GM03348 (cell line): ENCODE data around the gene EGFR.

Source experiments
- DNase-seq: peaks from one replicate; pipeline ENCODE4 v3.0.0; 2012; ENCODE audit warnings: low spot score

EGFR gene

GRCh38 chr7:55250313-55250712 lies 231.5 kb downstream of the EGFR start:
- DNase-seq = peak; percentile 37

- DNase-seq = no peak
Observed at GRCh38 chr7:55251313-55251712, 232.5 kb downstream of the EGFR start.

DNA sequence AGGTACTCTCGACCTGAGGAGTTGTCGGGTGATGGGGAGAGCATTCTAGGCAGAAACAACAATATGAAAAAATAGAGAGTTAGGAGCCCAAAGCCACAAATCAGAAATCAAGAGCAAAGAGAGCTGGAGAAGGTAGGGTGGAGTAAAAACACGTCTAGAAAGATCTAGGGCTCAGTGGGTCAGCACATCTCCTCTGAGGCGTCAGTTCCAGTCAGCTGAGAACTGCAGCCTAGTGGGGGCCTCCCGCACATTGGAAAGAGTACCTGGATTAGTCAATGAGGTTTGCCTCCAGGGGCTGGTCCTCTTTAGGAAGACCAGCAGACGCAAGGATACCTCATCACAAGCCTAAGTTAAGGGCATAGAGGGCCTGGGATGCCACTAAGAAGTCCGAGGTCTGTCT lies 233.1 kb downstream of the EGFR start:
- DNase-seq = no peak

- no peak for DNase-seq
Observed at GRCh38 chr7:55252386-55252785, 233.6 kb downstream of the EGFR start.

- DNase-seq = no peak
Observed at GRCh38 chr7:55253188-55253587, 234.4 kb downstream of the EGFR start.

GRCh38 chr7:55254242-55254595 lies 235.4 kb downstream of the EGFR start:
- DNase-seq = no peak

GRCh38 chr7:55254596-55255495 lies 236.0 kb downstream of the EGFR start:
- DNase-seq = peak; percentile 98

- peak; percentile 93 for DNase-seq
Observed at GRCh38 chr7:55255496-55256445, 237.0 kb downstream of the EGFR start.

GRCh38 chr7:55258631-55259030 lies 239.8 kb downstream of the EGFR start:
- DNase-seq = no peak

GRCh38 chr7:55260171-55260570 lies 241.4 kb downstream of the EGFR start:
- DNase-seq = no peak

DNA sequence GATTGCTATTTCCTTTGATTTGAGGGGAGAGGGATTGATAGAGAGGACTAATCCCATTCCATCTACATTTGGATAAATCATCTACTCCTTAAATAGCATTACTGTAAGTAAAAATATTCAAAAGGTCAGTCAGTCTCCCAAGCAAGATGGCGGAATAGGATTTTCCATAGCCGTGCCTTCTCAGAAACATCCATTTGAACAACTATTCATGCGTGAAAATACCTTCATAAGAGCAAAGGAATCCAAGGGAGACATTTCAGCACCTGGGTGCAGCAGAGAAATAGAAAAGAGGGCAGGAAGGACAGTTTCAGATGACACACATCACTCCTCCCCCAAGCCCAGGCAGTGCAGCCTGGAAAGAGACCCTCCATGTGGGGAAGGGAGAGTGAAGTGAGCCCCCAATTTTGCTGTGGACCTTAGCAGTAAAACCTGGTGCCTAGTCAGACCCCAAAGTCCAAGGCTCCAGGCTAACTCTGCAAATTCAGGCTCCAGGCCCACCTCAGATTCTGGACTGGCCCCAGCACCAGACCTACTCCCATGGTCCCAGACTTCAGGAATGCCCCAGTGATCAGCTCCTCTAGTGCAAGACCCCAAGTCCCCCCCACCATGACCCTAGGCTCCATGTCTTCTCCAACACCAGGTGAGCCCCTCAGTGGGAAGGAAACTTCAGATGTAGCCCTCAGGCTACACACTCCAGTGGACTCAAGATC lies 242.0 kb downstream of the EGFR start:
- no peak for DNase-seq
